ENCODE measurements around the gene RGPD3. TPM values are rescaled to one million over a fixed set of nuclear protein-coding genes. Genes with fewer than 3 reads are reported as not detected.
"Not testable (repeated sequence)": the region's sequence is repeated elsewhere in the genome, so short reads cannot be mapped to it uniquely, and the experiment has no call there.

RGPD3 gene
- total RNA-seq, result 1 to 10 TPM in 3 of 4 donors, under 1 TPM in 1; 0.85 to 2.4 (median 1.3) TPM

GRCh38 chr2:106468107-106468506, at the start of gene RGPD3:
TSS of gene RGPD3 (minus strand) at chr2:106468413. CDS start at chr2:106468288, 125 bp downstream.
- TF ChIP-seq CTCF (IDR thresholded peaks at IDR 0.05; ENCODE audit: low read depth), result not testable (repeated sequence)

GRCh38 chr2:106517329-106517728, 49.1 kb upstream of the RGPD3 start:
- TF ChIP-seq CTCF (IDR thresholded peaks at IDR 0.05; ENCODE audit: low read depth), result no peak

GRCh38 chr2:106516864-106517263, 48.7 kb upstream of the RGPD3 start:
- TF ChIP-seq CTCF (IDR thresholded peaks at IDR 0.05; ENCODE audit: low read depth), result no peak

- no peak for TF ChIP-seq CTCF (IDR thresholded peaks at IDR 0.05; ENCODE audit: low read depth)
Measured at GRCh38 chr2:106516436-106516835, 48.2 kb upstream of the RGPD3 start.

- not testable (repeated sequence) for TF ChIP-seq CTCF (IDR thresholded peaks at IDR 0.05; ENCODE audit: low read depth)
Measured at GRCh38 chr2:106486551-106487385, 18.6 kb upstream of the RGPD3 start, which contains the start of gene CD8B2. TSS of gene CD8B2 (plus strand) at chr2:106487364. CDS start at chr2:106487427, 63 bp downstream.

GRCh38 chr2:106366204-106366885, 101.9 kb downstream of the RGPD3 start:
- no peak for TF ChIP-seq CTCF (IDR thresholded peaks at IDR 0.05; ENCODE audit: low read depth)

GRCh38 chr2:106363791-106364190, 104.4 kb downstream of the RGPD3 start:
- TF ChIP-seq CTCF (IDR thresholded peaks at IDR 0.05; ENCODE audit: low read depth), result no peak
